Measurements from ENCODE around the gene GPR55.

- TF ChIP-seq CTCF (IDR thresholded peaks at IDR 0.05) (no peak), POLR2A (IDR thresholded peaks at IDR 0.05) (no peak)
Observed at GRCh38 chr2:230862292-230862691, 62.8 kb downstream of the GPR55 start.
